ENCODE data around the gene LTV1. TPM values are rescaled to one million over a fixed set of nuclear protein-coding genes. Genes with fewer than 3 reads are reported as not detected.

Gene LTV1
- total and polyA plus RNA-seq, 2 donors (not counting 3 experiments of a cell fraction or from before 2014, with no cell fraction given) = 5.2 to 26.9 TPM

- no TSS peak for BruUV-seq (replicated peaks)
- Histone ChIP-seq H4K20me1 (replicated peaks; ENCODE audit: control insufficient read depth, extremely low read depth, insufficient read depth, low read length) (no peaks in the 10 kb centered on the region), H3K79me2 (ENCODE audit: control insufficient read depth, insufficient read depth, low read length) (no peaks in the 10 kb centered on the region), H3K4me2 (ENCODE audit: insufficient read depth, low read length) (no peak overlapping the region), H3K27ac (ENCODE audit: insufficient read depth, low read depth, low read length) (no peak overlapping the region), H3K9me1 (replicated peaks; ENCODE audit: control insufficient read depth, extremely low read depth, insufficient read depth, low read length) (no peaks in the 10 kb centered on the region), H3K4me3 (replicated peaks in 1 of 3; ENCODE audit: insufficient read depth in 1 of 3, low read depth in 1 of 3, low read length in 3 of 3) (no peak overlapping the region), H3K4me1 (ENCODE audit: control insufficient read depth, extremely low read depth, insufficient read depth, low read length) (peaks cover 44% of the 10 kb centered on the region), H2AFZ (ENCODE audit: low read depth, low read length) (no peak overlapping the region), H3K9me3 (replicated peaks; ENCODE audit: control insufficient read depth, insufficient read depth, low read length) (no peaks in the 10 kb centered on the region), H3K36me3 (ENCODE audit: control insufficient read depth in 2 of 2, extremely low read depth in 1 of 2, insufficient read depth in 2 of 2, low read length in 2 of 2) (no peaks in the 10 kb centered on the region), H3K9ac (replicated peaks; ENCODE audit: extremely low read depth, insufficient read depth, low read length) (no peak overlapping the region), H3K27me3 (ENCODE audit: control insufficient read depth in 2 of 2, insufficient read depth in 2 of 2, low read length in 2 of 2) (no peaks in the 10 kb centered on the region)
- no peak for DNase-seq (ENCODE audit: low read depth, low spot score)
- no peak for TF ChIP-seq MAX (IDR thresholded peaks at IDR 0.05; ENCODE audit: insufficient read depth, insufficient read length)
- TF ChIP-seq EZH2 (IDR thresholded peaks at IDR 0.05; ENCODE audit: borderline replicate concordance, low read depth, low read length, severe bottlenecking) = no peak
- no peak for TF ChIP-seq POLR2A (IDR thresholded peaks at IDR 0.05; ENCODE audit: low read depth, low read length)
- TF ChIP-seq POLR2AphosphoS5 (IDR thresholded peaks at IDR 0.05; ENCODE audit: insufficient read depth, low read depth, low read length) = no peak
- no peak for TF ChIP-seq GATA2 (IDR thresholded peaks at IDR 0.05; ENCODE audit: insufficient read depth, insufficient read length, low read depth, low read length)
- no peak for TF ChIP-seq CTCF (IDR thresholded peaks at IDR 0.05; ENCODE audit: extremely low read depth in 1 of 2, insufficient read depth in 1 of 2, low read depth in 1 of 2, low read length in 2 of 2)
- no peak for TF ChIP-seq MYC (IDR thresholded peaks at IDR 0.05; ENCODE audit: low read depth, low read length)
- no peak for TF ChIP-seq JUN (IDR thresholded peaks at IDR 0.05; ENCODE audit: borderline replicate concordance, insufficient read depth, insufficient read length, low read depth)
- TF ChIP-seq FOS (IDR thresholded peaks at IDR 0.05; ENCODE audit: borderline replicate concordance, insufficient read depth, low read length) = no peak
- dilution Hi-C loops (cut with MboI; ENCODE audit: extremely low pct_ligation_motif_present, low sequenced_read_pairs) (no loop called here), intact Hi-C loops (cut with micrococcal nuclease) (no loop called here)
- FAIRE-seq = no peak
- ChIA-PET CTCF (interaction anchor here (0.9 to 1.1 kb wide), 3 partner anchors 15 to 27 kb away, joined by 3 to 4 read pairs (median 3); no protein-coding TSS in a partner anchor), POLR2A (no interaction called here)
These were observed 35.9 kb upstream of the LTV1 start for GRCh38 chr6:143807103-143807772.

Measured in endothelial cell of umbilical vein (primary cell).